M059J (cell line): ENCODE measurements around the gene L3MBTL2. TPM values are rescaled to one million over a fixed set of nuclear protein-coding genes. Genes with fewer than 3 reads are reported as not detected.

Experiments used
- DNase-seq: peaks from one replicate; pipeline ENCODE4 v3.0.0-alpha.2; 2012; ENCODE audit warnings: low read depth
- total RNA-seq: library from RNA; depleted of rRNA; stranded (reverse); fragments of >200 nt; shearing (Covaris generic); gene quantifications from 2 replicates; pipeline ENCODE4 v1.2.3, GENCODE V29; 2014; rRNA removed

Gene L3MBTL2
- total RNA-seq, 1 experiment from 2014 or later: 21.6 TPM

DNA sequence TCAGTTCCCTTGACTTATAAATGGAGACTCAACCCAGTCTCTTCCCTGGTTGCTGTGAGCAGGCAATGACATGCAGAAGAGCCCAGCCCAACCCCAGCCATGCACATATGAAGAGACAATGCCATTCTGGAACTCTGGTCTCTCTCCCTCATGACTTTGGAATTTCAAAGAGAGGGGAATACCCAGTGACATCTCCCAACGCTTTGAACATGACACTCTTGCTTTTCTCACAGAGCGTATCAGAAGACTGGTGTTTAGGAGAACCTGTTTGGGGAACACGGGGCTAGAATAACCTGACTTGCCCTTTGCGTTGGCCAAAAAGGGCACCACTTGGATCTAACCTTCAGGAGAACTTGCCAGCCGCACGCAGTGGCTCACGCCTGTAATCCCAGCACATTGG, 68.0 kb downstream of the L3MBTL2 start:
- DNase-seq: no peak

DNA sequence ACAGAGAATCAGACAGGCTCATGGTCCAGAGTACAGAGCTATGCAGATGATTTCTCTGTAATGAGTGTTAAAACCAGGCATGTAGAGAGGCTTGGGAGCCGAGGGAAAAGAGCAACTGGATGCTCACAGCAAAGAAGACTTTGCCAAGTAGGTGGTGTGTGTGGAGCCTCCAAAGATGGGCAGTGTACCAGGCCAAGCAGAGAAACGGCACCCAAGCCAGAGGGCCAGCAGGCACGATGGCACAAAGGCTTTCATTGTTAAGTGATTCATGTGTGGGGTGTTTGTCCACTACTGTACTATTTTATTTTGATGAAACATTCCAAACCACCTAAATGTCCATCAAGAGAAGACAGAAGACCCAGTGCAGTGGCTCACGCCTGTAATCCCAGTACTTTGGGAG, 69.7 kb downstream of the L3MBTL2 start:
- DNase-seq: no peak

DNA sequence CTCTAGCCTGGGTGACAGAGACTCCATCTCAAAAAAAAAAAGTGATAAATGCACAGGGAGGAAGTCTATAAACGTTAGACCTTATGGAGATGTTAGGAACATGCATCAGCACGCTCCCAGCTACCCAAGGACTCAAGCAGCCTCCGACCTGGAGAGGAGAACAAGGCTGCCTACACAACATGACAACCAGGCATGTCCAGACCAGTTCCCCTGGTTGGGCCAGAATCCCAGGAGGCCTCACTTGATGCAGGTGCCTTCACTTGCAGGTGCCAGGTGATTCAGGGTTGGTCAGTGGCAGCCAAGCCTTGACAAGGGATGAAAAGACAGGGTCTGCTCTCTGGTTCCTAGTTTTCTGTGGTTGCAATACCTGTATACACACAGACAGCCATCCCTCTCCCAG, 75.0 kb downstream of the L3MBTL2 start:
- DNase-seq: no peak

DNA sequence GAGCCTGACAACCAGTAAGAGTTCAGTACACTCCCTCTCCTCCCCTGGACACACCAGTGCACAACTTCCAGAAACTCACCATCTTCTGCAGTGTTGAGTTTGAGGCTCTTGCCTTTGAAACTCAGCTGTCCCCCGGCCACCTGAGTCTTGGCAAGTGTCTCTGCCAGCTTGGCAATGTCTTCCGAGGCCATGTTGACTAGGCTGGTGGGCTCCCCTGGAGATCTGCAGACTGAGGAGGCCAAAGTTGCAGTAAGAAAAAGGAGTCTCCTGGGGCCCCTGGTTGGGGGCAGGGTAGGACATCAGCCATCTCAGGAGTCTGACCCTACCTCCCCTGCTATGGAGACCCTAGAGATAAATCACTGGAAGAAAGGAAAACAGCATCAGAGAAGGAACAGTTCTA, 75.7 kb downstream of the L3MBTL2 start:
- DNase-seq: no peak

Other genes with a start within 250 kb of the L3MBTL2 start
- gene EP300, start 112.7 kb upstream of the L3MBTL2 start, total RNA-seq: 20.1 and 25.2 TPM in 2 replicates
- gene CHADL, start 35.6 kb downstream of the L3MBTL2 start, total RNA-seq: not detected in 2 replicates
- gene RANGAP1, start 80.9 kb downstream of the L3MBTL2 start, total RNA-seq: 60.4 and 97.9 TPM in 2 replicates
- 19.2 and 36.5 TPM in 2 replicates for gene ZC3H7B, start 96.2 kb downstream of the L3MBTL2 start, total RNA-seq
- 7.6 and 12.0 TPM in 2 replicates for gene TEF, start 176.6 kb downstream of the L3MBTL2 start, total RNA-seq
- gene TOB2, start 241.5 kb downstream of the L3MBTL2 start, total RNA-seq: 10.1 and 19.0 TPM in 2 replicates